ENCODE data around the gene CLRN3. TPM values are rescaled to one million over a fixed set of nuclear protein-coding genes. Genes with fewer than 3 reads are reported as not detected.

Gene CLRN3
- total and polyA plus RNA-seq, 9 of the 15 experiments (the other 6 are each of a cell fraction or from before 2014, with no cell fraction given): not detected

DNA sequence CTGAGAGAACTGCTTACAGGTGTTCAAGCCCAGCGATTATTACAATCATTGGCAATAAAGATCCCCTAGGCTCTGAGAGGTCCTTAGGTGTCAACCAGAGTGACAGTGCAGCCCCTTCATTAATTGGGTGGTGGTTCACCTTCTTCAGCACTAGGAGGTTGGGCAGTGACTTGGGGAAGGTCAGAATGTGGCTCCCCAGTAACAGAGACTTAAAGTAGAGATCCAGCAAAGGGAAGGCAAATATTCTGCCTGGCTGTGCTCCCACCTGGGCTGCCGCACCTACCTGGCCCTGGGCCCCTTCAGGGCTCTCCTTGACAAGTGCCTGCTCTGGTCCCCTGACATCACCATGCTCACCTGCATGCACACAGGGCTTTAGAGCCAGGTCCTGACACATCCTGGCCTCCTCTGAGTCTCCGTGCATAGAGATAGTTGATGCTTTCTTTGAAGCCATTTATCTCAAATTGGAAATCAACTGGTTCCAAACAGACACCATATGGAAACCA is 1.9 kb downstream of the CLRN3 start (continued):
- TF ChIP-seq SIN3B (IDR thresholded peaks at IDR 0.05; ENCODE audit: low read depth) (no peak), RBM39 (optimal IDR thresholded peaks at IDR 0.05; ENCODE audit: low read depth, low read length) (no peak), POLR2AphosphoS2 (IDR thresholded peaks at IDR 0.05; ENCODE audit: low read length) (no peak), MAZ (CRISPR knock-in tag; conservative IDR thresholded peaks at IDR 0.05 in 1 of 2, IDR thresholded peaks at IDR 0.05 in 1 of 2) (no peak), MTA3 (IDR thresholded peaks at IDR 0.05; ENCODE audit: borderline replicate concordance) (no peak), MAFK (IDR thresholded peaks at IDR 0.05; ENCODE audit: low read length) (no peak), ZNF143 (CRISPR knock-in tag; IDR thresholded peaks at IDR 0.05) (no peak), NONO (IDR thresholded peaks at IDR 0.05; ENCODE audit: low read depth in 2 of 2, low read length in 1 of 2) (no peak), ZBED1 (IDR thresholded peaks at IDR 0.05) (no peak), NCOR1 (IDR thresholded peaks at IDR 0.05) (no peak), CREBBP (IDR thresholded peaks at IDR 0.05; ENCODE audit: low read depth, low read length) (no peak), DMBX1 (CRISPR knock-in tag; IDR thresholded peaks at IDR 0.05; ENCODE audit: borderline replicate concordance) (no peak), NR2C1 (IDR thresholded peaks at IDR 0.05) (no peak), NR2C1 (tag; IDR thresholded peaks at IDR 0.05) (no peak), KAT7 (CRISPR knock-in tag; IDR thresholded peaks at IDR 0.05; ENCODE audit: borderline replicate concordance) (no peak), ZFP36 (IDR thresholded peaks at IDR 0.05; ENCODE audit: low read depth, low read length, partially characterized antibody) (no peak)
- TF ChIP-seq, protein P1, sequence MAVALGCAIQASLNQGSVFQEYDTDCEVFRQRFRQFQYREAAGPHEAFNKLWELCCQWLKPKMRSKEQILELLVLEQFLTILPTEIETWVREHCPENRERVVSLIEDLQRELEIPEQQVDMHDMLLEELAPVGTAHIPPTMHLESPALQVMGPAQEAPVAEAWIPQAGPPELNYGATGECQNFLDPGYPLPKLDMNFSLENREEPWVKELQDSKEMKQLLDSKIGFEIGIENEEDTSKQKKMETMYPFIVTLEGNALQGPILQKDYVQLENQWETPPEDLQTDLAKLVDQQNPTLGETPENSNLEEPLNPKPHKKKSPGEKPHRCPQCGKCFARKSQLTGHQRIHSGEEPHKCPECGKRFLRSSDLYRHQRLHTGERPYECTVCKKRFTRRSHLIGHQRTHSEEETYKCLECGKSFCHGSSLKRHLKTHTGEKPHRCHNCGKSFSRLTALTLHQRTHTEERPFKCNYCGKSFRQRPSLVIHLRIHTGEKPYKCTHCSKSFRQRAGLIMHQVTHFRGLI (CRISPR knock-in tag; IDR thresholded peaks at IDR 0.05): no peak
